GM12878 (cell line): Measurements from ENCODE around the gene HMGB4. TPM values are rescaled to one million over a fixed set of nuclear protein-coding genes. Genes with fewer than 3 reads are reported as not detected.

ENCODE experiments used
- ATAC-seq: fragments of 200-7000 bp; cut with Tn5 transposase; 3 replicates; pipeline ENCODE4 v1.9.1; 2020; ENCODE audit warnings: mild to moderate bottlenecking, moderate library complexity
- BruUV-seq: library from RNA; stranded (reverse); fragments of 400-500 nt; replicated peaks from 2 replicates; lab custom pipeline; 2021; lab: Mats Ljungman, UMichigan
- CTCF ChIA-PET: fragments of 300-600 bp; sonication (Branson Sonifier 250); formaldehyde crosslinking; extraction: SDS; loops from one replicate; lab custom pipeline; 2021; ENCODE audit warnings: inconsistent platforms; lab: Yijun Ruan, JAX
- POLR2A ChIA-PET: fragments of 350-600 bp; formaldehyde crosslinking; extraction: SDS; loops from one replicate; lab custom pipeline; 2021; ENCODE audit warnings: inconsistent platforms; lab: Charles Lee
- RAD21 ChIA-PET: fragments of 300-600 bp; sonication (Branson Sonifier 250); formaldehyde crosslinking; loops from one replicate; lab custom pipeline; 2023; ENCODE audit warnings: antibody characterized with exemption; ENCODE audit not compliant: unreplicated experiment; lab: Charles Lee
- SMC1A ChIA-PET: fragments of 300-600 bp; sonication (Branson Sonifier 250); formaldehyde crosslinking; loops from one replicate; lab custom pipeline; 2023; ENCODE audit not compliant: unreplicated experiment, uncharacterized antibody; lab: Charles Lee
- DNase-seq: peaks from one replicate; pipeline ENCODE4 v3.0.0-alpha.2; 2011; ENCODE audit warnings: low read depth, low spot score
- FAIRE-seq: peaks from 3 replicates; lab custom pipeline; 2011; peaks lifted over from hg19 to GRCh38; lab: Jason Lieb, UNC
- H2AFZ ChIP-seq: 2 replicates; pipeline ENCODE4 v1.6.0; 2011; ENCODE audit warnings: low read depth, low read length, control low read depth; ENCODE audit not compliant: control insufficient read depth
- H3K27ac ChIP-seq: 2 replicates; pipeline ENCODE4 v1.5.1; 2011; ENCODE audit warnings: control low read depth; ENCODE audit not compliant: control insufficient read depth, insufficient read depth
- H3K27me3 ChIP-seq, 2 experiments: replicated peaks in 1 of 2; 2 replicates each; pipeline versions ENCODE4 v1.6.0 to v1.6.1; 2011; ENCODE audit warnings: low read length in 1 of 2; ENCODE audit not compliant: control insufficient read depth in 2 of 2, insufficient read depth in 2 of 2
- H3K36me3 ChIP-seq, 2 experiments: 2 replicates each; pipeline ENCODE4 v1.5.1; 2011; ENCODE audit warnings: low read length in 1 of 2; ENCODE audit not compliant: control insufficient read depth in 2 of 2, insufficient read depth in 2 of 2
- H3K4me1 ChIP-seq: 2 replicates; pipeline ENCODE4 v1.6.1; 2011; ENCODE audit warnings: mild to moderate bottlenecking, low read length, moderate library complexity, mixed read lengths; ENCODE audit not compliant: control insufficient read depth, insufficient read depth
- H3K4me2 ChIP-seq: 2 replicates; pipeline ENCODE4 v1.6.0; 2011; ENCODE audit warnings: control low read depth; ENCODE audit not compliant: control insufficient read depth, insufficient read depth
- H3K4me3 ChIP-seq: fragments of 200-600 bp; sonication (generic); 2 replicates; pipeline ENCODE4 v1.5.1; 2016
- H3K79me2 ChIP-seq: 2 replicates; pipeline ENCODE4 v1.6.0; 2011; ENCODE audit warnings: low read length; ENCODE audit not compliant: control insufficient read depth, insufficient read depth
- H3K9ac ChIP-seq: 2 replicates; pipeline ENCODE4 v1.8.0; 2011; ENCODE audit warnings: low read length, control low read depth, mixed read lengths; ENCODE audit not compliant: control insufficient read depth, insufficient read depth
- H3K9me3 ChIP-seq: replicated peaks from 3 replicates; pipeline ENCODE4 v1.5.1; 2011; ENCODE audit warnings: mild to moderate bottlenecking, low read length; ENCODE audit not compliant: control insufficient read depth, insufficient read depth
- H4K20me1 ChIP-seq: 2 replicates; pipeline ENCODE4 v1.6.0; 2011; ENCODE audit not compliant: control insufficient read depth, insufficient read depth
- E4F1 ChIP-seq: fragments of 450-650 bp; IDR thresholded peaks from 2 replicates; pipeline ENCODE4 v1.6.1; 2018; ENCODE audit warnings: borderline replicate concordance, mild to moderate bottlenecking; ENCODE audit not compliant: partially characterized antibody
- HDGF ChIP-seq: fragments of 450-650 bp; IDR thresholded peaks from 2 replicates; pipeline ENCODE4 v1.6.1; 2016; ENCODE audit warnings: antibody characterized with exemption
- IRF4 ChIP-seq: IDR thresholded peaks from 2 replicates; pipeline ENCODE4 v1.6.1; 2011; ENCODE audit warnings: low read depth, low read length
- REST ChIP-seq: IDR thresholded peaks from 2 replicates; pipeline ENCODE4 v1.6.1; 2012; ENCODE audit warnings: mild to moderate bottlenecking, low read depth, low read length
- SMARCA5 ChIP-seq: fragments of 450-650 bp; IDR thresholded peaks from 2 replicates; pipeline ENCODE4 v1.6.1; 2017; ENCODE audit warnings: mild to moderate bottlenecking
- ZNF217 ChIP-seq: fragments of 450-650 bp; IDR thresholded peaks from 2 replicates; pipeline ENCODE4 v1.6.1; 2017; ENCODE audit warnings: antibody characterized with exemption, mild to moderate bottlenecking
- ZNF592 ChIP-seq: fragments of 450-650 bp; IDR thresholded peaks from 2 replicates; pipeline ENCODE4 v1.6.1; 2017; ENCODE audit warnings: mild to moderate bottlenecking, moderate library complexity
- WGBS: methylation state at CpG from one replicate; pipeline ENCODE4 v1.1.6; 2016; ENCODE audit warnings: low lambda C conversion rate; ENCODE audit not compliant: insufficient replicate concordance, insufficient coverage; ENCODE audit errors: missing lambda C conversion rate; 5-methylcytosine and 5-hydroxymethylcytosine counted together
- in situ Hi-C: fragments of 300-500 bp; cut with MboI; formaldehyde crosslinking; loops from 9 replicates; pipeline ENCODE4 v1.14.3; 2018; ENCODE audit warnings: mixed read lengths
- intact Hi-C: fragments of 100-400 bp; cut with micrococcal nuclease; formaldehyde crosslinking; loops from one replicate; pipeline ENCODE4 v1.14.2; 2022; ENCODE audit not compliant: unreplicated experiment
- polyA plus RNA-seq, 11 experiments: library from polyadenylated mRNA; depleted of rRNA in 4 of 11; unstranded in 6 of 11; stranded (reverse) in 5 of 11; fragments of >200 nt; fragmentation: Nextera tagmentation in 4 of 11; fragmentation: Illumina TruSeq in 1 of 11; extraction: Ambion mirVana in 4 of 11; extraction: Trizol in 1 of 11; gene quantifications; 1 replicate in 1 of 11; 2 replicates in 10 of 11; pipeline versions ENCODE4 v1.2.1 to v1.2.3, GENCODE V29; 2011 to 2016; ENCODE audit warnings: inconsistent platforms in 2 of 11, missing spikeins in 2 of 11, low read depth in 1 of 11
- total RNA-seq, 4 experiments: library from RNA; depleted of rRNA in 3 of 4; stranded (reverse); fragments of >200 nt in 3 of 4; fragmentation: Illumina TruSeq in 1 of 4; extraction: Trizol in 1 of 4; gene quantifications; 2 replicates each; pipeline versions ENCODE4 v1.2.1 to v1.2.3, GENCODE V29; 2013 to 2021

Gene HMGB4
- total and polyA plus RNA-seq, 10 of the 15 experiments (the other 5 are each of a cell fraction or from before 2014, with no cell fraction given): not detected

GRCh38 chr1:33828059-33828458 is 35.8 kb upstream of the HMGB4 start:
- Histone ChIP-seq H3K27me3 (no peaks in the 10 kb centered on the region; a peak in 1 of 4 replicates), H3K79me2 (no peaks in the 10 kb centered on the region), H3K9ac (no peak overlapping the region), H4K20me1 (no peaks in the 10 kb centered on the region), H3K4me2 (no peak overlapping the region), H3K36me3 (no peaks in the 10 kb centered on the region), H3K4me3 (no peak overlapping the region), H2AFZ (no peak overlapping the region), H3K27ac (no peak overlapping the region), H3K4me1 (no peaks in the 10 kb centered on the region), H3K9me3 (no peaks in the 10 kb centered on the region)
- RAD21 ChIA-PET: no interaction called here
- in situ Hi-C loops (no loop called here), intact Hi-C loops (no loop called here)
- POLR2A ChIA-PET: no interaction called here
- TF ChIP-seq IRF4 (no peak), ZNF217 (no peak), E4F1 (no peak), HDGF (no peak), REST (no peak), SMARCA5 (no peak), ZNF592 (no peak)
- DNase-seq: no peak
- no TSS peak for BruUV-seq
- no peak for FAIRE-seq
- SMC1A ChIA-PET: no interaction called here
- 0% methylated on average over 5 of the region's 5 CpGs for WGBS
- ATAC-seq: no peak
- CTCF ChIA-PET: no interaction called here
